ENCODE measurements around the gene ADAMTS16. TPM values are rescaled to one million over a fixed set of nuclear protein-coding genes. Genes with fewer than 3 reads are reported as not detected.

The ADAMTS16 gene
- total and polyA plus RNA-seq, 9 of the 15 experiments (the other 6 are each of a cell fraction or from before 2014, with no cell fraction given) = not detected

GRCh38 chr5:5326115-5326758 is 186.1 kb downstream of the ADAMTS16 start:
- no peak overlapping the region for H3K9ac ChIP-seq (ENCODE audit: insufficient read depth in 1 of 2, low read depth in 2 of 2, low read length in 2 of 2)
- no peak for FAIRE-seq
- intact Hi-C loops (cut with micrococcal nuclease) = no loop called here
- TF ChIP-seq LCOR (CRISPR knock-in tag; IDR thresholded peaks at IDR 0.05) = no peak
- TF ChIP-seq MTA3 (IDR thresholded peaks at IDR 0.05; ENCODE audit: borderline replicate concordance) = no peak
- TF ChIP-seq PBX2 (CRISPR knock-in tag; IDR thresholded peaks at IDR 0.05; ENCODE audit: low read depth) = no peak
- TF ChIP-seq PBX2 (tag; conservative IDR thresholded peaks at IDR 0.05; ENCODE audit: low read depth) = no peak
- no peak for TF ChIP-seq HEY1 (CRISPR knock-in tag; IDR thresholded peaks at IDR 0.05; ENCODE audit: borderline replicate concordance)
- TF ChIP-seq ILF3 (IDR thresholded peaks at IDR 0.05; ENCODE audit: borderline replicate concordance) = no peak
- TF ChIP-seq POLR2A (conservative IDR thresholded peaks at IDR 0.05) = no peak
- TF ChIP-seq EWSR1 (IDR thresholded peaks at IDR 0.05; ENCODE audit: borderline replicate concordance, low read depth, partially characterized antibody) = no peak
- in situ Hi-C loops (cut with MboI) = no loop called here
- no peak overlapping the region for H3K4me3 ChIP-seq
- no peaks in the 10 kb centered on the region for H3K36me3 ChIP-seq (ENCODE audit: control insufficient read depth, insufficient read depth, low read length)
- 2% methylated on average over 8 of the region's 9 CpGs for WGBS (ENCODE audit: insufficient coverage, low coverage, missing lambda C conversion rate)
- H3K9me3 ChIP-seq (replicated peaks; ENCODE audit: control insufficient read depth, insufficient read depth, low read depth, low read length) = no peaks in the 10 kb centered on the region
- H3K9me1 ChIP-seq (ENCODE audit: control insufficient read depth, insufficient read depth, low read length) = no peaks in the 10 kb centered on the region
- ChIA-PET CTCF (ENCODE audit: low intra/inter-chr PET ratio) (no interaction called here), POLR2A (no interaction called here)
- H3K27ac ChIP-seq (ENCODE audit: extremely low read depth, low read depth, low read length) = no peak overlapping the region
- no TSS peak for BruUV-seq (replicated peaks)
- no peaks in the 10 kb centered on the region for H3K79me2 ChIP-seq (ENCODE audit: control insufficient read depth, insufficient read depth, low read length)
- no peak overlapping the region for H3K4me2 ChIP-seq (ENCODE audit: insufficient read depth, low read length)
- no peak for ATAC-seq
- no peaks in the 10 kb centered on the region for H4K20me1 ChIP-seq (replicated peaks; ENCODE audit: control insufficient read depth, insufficient read depth, low read length)
- H3K27me3 ChIP-seq (ENCODE audit: control insufficient read depth in 2 of 2, insufficient read depth in 2 of 2, low read length in 2 of 2) = peaks cover 13 to 52% of the 10 kb centered on the region in 2 experiments
- H3K4me1 ChIP-seq (replicated peaks in 1 of 2; ENCODE audit: control insufficient read depth in 2 of 2, insufficient read depth in 2 of 2, low read length in 2 of 2) = no peaks in the 10 kb centered on the region
- DNase-seq (ENCODE audit: extremely low read depth in 1 of 4, low spot score in 3 of 4) = no peak
- H2AFZ ChIP-seq (ENCODE audit: low read depth, low read length) = no peak overlapping the region
